GM12873 (cell line): ENCODE measurements around the gene HNRNPDL.

Source experiments
- CTCF ChIP-seq: IDR thresholded peaks from 2 replicates; pipeline ENCODE4 v1.5.1; 2012; ENCODE audit warnings: low read depth, mild to moderate bottlenecking, moderate library complexity, low read length, control low read depth; ENCODE audit not compliant: insufficient read depth; ENCODE audit errors: missing control alignments

HNRNPDL gene

GRCh38 chr4:82430964-82431745 is 893 bp upstream of the HNRNPDL start:
- no peak for TF ChIP-seq CTCF

GRCh38 chr4:82429728-82430192 is 502 bp downstream of the HNRNPDL start:
- no peak for TF ChIP-seq CTCF

- TF ChIP-seq CTCF: peak; percentile 83
Observed at GRCh38 chr4:82428969-82429727, 1.1 kb downstream of the HNRNPDL start.

GRCh38 chr4:82428526-82428968 is 1.7 kb downstream of the HNRNPDL start:
- no peak for TF ChIP-seq CTCF

- no peak for TF ChIP-seq CTCF
Observed at GRCh38 chr4:82425478-82425877, 4.8 kb downstream of the HNRNPDL start.

GRCh38 chr4:82423245-82424054 is 6.8 kb downstream of the HNRNPDL start:
- no peak for TF ChIP-seq CTCF
